Activated naive CD8-positive, alpha-beta T cell (primary cell): ENCODE data around the gene C22orf31.

Experiments used
- H3K27ac Mint-ChIP-seq: one replicate; pipeline ENCODE4 v1.8.0; 2021; ENCODE audit warnings: mixed read lengths
- H3K27me3 Mint-ChIP-seq: one replicate; pipeline ENCODE4 v1.8.0; 2021; ENCODE audit warnings: mixed read lengths
- H3K36me3 Mint-ChIP-seq: one replicate; pipeline ENCODE4 v1.8.0; 2021; ENCODE audit warnings: mixed read lengths
- H3K4me1 Mint-ChIP-seq: one replicate; pipeline ENCODE4 v1.8.0; 2021; ENCODE audit warnings: low read depth, mixed read lengths
- H3K4me3 Mint-ChIP-seq: one replicate; pipeline ENCODE4 v1.8.0; 2021; ENCODE audit warnings: mild to moderate bottlenecking, mixed read lengths
- H3K9me3 Mint-ChIP-seq: one replicate; pipeline ENCODE4 v1.8.0; 2021; ENCODE audit warnings: low read depth, mixed read lengths

C22orf31 gene

DNA sequence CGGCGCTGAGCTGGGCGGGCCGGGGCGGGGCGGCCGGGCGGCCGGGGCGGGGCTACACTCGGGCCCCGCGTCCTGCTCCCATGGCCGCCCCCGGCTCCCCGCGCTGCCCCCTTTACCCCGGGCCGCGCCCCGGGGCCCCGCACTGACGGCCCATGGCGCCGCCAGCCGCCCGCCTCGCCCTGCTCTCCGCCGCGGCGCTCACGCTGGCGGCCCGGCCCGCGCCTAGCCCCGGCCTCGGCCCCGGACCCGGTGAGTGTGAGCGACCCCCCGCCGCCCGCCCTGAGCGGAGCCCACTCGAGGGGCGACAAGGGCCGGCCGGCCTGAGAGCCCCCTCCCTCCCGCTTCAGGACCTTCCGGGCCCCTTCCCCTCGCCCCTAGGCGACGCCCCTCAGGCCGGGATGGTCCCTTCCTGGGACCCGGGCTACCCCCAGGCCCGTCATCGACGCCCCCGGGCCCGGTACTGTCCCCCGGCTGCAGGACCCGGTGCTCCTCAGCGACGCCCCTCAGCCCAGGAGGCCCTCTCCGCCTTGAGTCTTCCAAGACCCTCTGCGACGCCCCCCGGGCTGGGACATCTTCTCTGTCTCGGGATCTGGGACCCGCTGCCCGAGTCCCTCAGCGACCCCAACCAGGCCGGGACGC lies 11.5 kb upstream of the C22orf31 start, which contains the start of gene KREMEN1:
Gene KREMEN1 (plus strand): TSS at position 57 of the 639 bp plus-strand sequence. CDS start 96 bp downstream, at position 153.
- Mint-ChIP-seq H3K9me3 (no peaks in the 10 kb centered on the region), H3K27me3 (peaks cover 30% of the 10 kb centered on the region), H3K36me3 (no peaks in the 10 kb centered on the region), H3K4me1 (peaks cover 23% of the 10 kb centered on the region), H3K4me3 (peak within 1 kb of the TSS; percentile 82), H3K27ac (no peak within 1 kb of the TSS)

GRCh38 chr22:29072193-29072978 lies 10.8 kb upstream of the C22orf31 start:
- no peak overlapping the region for H3K27ac Mint-ChIP-seq
- H3K4me1 Mint-ChIP-seq, result peaks cover 23% of the 10 kb centered on the region
- no peaks in the 10 kb centered on the region for H3K9me3 Mint-ChIP-seq
- peaks cover 30% of the 10 kb centered on the region for H3K27me3 Mint-ChIP-seq
- no peaks in the 10 kb centered on the region for H3K36me3 Mint-ChIP-seq
- peak overlapping the region; percentile 82 for H3K4me3 Mint-ChIP-seq

GRCh38 chr22:29071261-29072045 lies 9.8 kb upstream of the C22orf31 start:
- Mint-ChIP-seq H3K9me3 (no peaks in the 10 kb centered on the region), H3K36me3 (no peaks in the 10 kb centered on the region), H3K27ac (no peak overlapping the region), H3K4me3 (peak overlapping the region; percentile 82), H3K4me1 (peaks cover 26% of the 10 kb centered on the region), H3K27me3 (peaks cover 27% of the 10 kb centered on the region)

- Mint-ChIP-seq H3K4me1 (peaks cover 33% of the 10 kb centered on the region), H3K9me3 (no peaks in the 10 kb centered on the region), H3K27me3 (peaks cover 24% of the 10 kb centered on the region), H3K4me3 (peak overlapping the region; percentile 71), H3K27ac (no peak overlapping the region), H3K36me3 (no peaks in the 10 kb centered on the region)
Observed at GRCh38 chr22:29070490-29070889, 8.9 kb upstream of the C22orf31 start.

DNA sequence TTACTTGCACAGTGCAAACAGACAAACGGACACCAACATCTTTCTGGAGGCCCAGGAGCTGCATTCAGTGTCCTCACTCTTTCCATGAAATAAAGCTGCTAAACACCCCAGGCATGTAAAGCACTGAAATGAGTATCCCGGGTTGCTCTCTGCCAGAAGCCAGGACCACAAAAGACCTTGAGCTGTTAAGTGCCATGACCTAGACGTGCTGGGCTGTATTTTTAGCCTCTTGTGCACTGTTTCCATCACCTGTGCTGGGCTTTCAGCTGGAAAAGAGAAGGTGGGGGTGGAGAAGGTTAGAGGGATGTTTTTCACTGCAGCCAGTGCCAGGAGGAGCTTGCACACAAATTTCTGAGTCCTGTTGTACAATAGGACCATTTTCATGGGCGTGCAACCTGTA lies 7.8 kb upstream of the C22orf31 start:
- Mint-ChIP-seq H3K4me1 (peaks cover 36% of the 10 kb centered on the region), H3K36me3 (no peaks in the 10 kb centered on the region), H3K9me3 (no peaks in the 10 kb centered on the region), H3K27me3 (peaks cover 17% of the 10 kb centered on the region), H3K27ac (no peak overlapping the region), H3K4me3 (no peak overlapping the region)

DNA sequence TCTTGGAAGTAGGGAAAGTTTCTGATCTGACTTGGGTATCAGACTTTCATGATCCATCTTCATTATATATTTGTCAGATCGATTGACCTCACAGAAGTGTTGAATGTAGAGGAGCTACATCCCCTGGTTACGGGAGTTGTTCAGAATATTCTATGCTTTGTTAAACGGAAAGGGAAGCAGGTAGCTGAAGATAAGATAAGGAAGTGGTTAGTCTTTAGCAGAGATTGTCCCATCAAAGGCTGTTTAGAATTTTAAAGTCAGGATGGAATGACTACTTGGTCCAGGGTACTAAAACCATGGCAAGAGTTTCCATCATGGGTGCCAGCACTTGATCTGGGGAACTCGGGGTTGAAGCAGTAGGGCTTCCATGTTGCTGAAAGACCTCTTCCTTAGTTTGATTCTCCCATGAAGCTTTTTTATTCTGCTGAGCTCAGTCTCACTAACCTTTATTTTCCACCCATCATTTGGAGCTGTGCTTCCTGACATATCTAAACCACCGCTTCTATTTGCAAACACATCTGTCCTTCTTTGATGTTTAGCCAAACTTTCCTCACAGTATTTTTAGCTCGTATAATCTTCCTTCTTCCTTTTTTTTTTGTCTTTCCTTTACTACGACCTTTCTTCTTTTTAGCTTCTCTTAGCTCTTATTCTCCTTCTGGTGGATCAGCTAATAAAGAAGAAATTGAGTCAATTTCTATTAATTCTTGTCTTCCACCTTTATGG lies 4.0 kb upstream of the C22orf31 start:
- Mint-ChIP-seq H3K27me3 (peaks cover 10% of the 10 kb centered on the region), H3K9me3 (no peaks in the 10 kb centered on the region), H3K4me3 (no peak overlapping the region), H3K27ac (no peak overlapping the region), H3K4me1 (peaks cover 16% of the 10 kb centered on the region), H3K36me3 (no peaks in the 10 kb centered on the region)

- Mint-ChIP-seq H3K27ac (no peak overlapping the region), H3K9me3 (no peaks in the 10 kb centered on the region), H3K4me1 (peaks cover 16% of the 10 kb centered on the region), H3K36me3 (peaks cover 2% of the 10 kb centered on the region), H3K27me3 (peaks cover 13% of the 10 kb centered on the region), H3K4me3 (no peak overlapping the region)
Observed at GRCh38 chr22:29062286-29062821, 723 bp upstream of the C22orf31 start.

DNA sequence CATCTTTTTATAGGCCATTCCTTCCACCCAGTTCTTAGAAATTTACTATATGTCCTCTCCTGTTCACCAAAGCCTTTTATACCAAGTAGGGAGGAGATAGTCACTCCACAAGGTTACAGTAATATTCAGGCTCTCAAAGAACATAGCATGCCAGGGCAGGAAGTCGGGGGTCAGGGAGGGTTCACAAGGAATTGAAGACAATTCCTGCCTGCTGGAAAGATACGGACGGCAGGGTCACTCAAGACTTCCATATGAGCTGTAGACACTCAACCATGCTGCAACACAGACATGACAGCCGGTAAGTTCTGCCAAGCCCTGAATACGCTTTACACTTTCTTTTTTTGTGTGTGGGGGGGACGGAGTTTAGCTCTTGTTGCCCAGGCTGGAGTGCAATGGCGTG lies 700 bp downstream of the C22orf31 start:
- Mint-ChIP-seq H3K4me1 (peaks cover 10% of the 10 kb centered on the region), H3K9me3 (no peaks in the 10 kb centered on the region), H3K27ac (no peak overlapping the region), H3K4me3 (no peak overlapping the region), H3K27me3 (peaks cover 13% of the 10 kb centered on the region), H3K36me3 (peaks cover 2% of the 10 kb centered on the region)

DNA sequence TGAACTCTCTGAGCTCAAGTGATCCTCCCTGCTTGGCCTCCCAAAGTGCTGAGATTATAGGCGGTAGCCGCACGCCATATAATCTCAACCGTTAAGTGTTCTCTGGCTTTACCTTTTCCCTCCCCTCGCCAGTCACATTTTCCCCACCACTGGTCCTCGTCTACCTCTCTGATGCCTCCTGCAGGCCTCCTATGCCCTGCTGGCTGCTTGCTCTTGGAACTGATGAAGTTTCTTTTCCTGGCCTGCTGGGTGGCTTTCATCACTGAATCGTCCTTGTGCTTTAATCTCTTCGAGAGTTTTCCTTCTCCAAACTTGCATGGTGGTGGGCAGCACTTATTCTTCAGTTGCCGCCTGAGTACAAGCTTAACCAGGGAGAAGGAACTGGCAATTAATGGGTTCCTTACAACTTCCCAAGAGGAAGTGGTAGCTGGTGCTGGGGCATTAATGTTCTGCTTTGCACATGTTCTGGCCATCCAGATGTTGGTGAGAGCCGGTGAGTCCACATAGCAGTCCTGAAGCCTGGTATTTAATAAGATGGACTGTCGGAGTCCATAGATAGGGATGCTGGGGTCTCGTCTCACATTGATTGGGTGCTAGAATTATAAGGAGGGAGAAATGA lies 1.3 kb downstream of the C22orf31 start:
- no peak overlapping the region for H3K4me3 Mint-ChIP-seq
- H3K9me3 Mint-ChIP-seq, result no peaks in the 10 kb centered on the region
- no peak overlapping the region for H3K27ac Mint-ChIP-seq
- peaks cover 15% of the 10 kb centered on the region for H3K27me3 Mint-ChIP-seq
- peaks cover 5% of the 10 kb centered on the region for H3K4me1 Mint-ChIP-seq
- peaks cover 2% of the 10 kb centered on the region for H3K36me3 Mint-ChIP-seq

DNA sequence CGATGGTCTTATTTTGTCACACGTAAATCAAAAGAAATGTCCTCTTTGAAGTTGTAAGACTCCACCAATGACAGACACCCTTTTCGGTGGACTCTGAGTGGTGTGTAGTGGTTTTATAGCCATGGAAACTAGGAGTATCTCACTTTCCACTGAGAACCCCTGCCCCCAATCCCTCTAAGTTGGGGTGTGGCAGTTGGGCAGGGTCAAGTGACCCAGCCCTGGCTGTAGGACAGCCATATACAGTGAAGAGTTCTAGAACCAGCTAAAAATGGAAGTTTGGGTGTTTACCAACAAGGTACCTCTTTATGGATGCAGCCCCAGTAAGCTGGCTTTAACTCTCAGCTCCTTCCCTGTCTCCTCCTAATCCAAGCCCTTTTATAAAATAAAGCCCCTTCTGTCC lies 5.2 kb downstream of the C22orf31 start:
- no peak overlapping the region for H3K4me3 Mint-ChIP-seq
- peaks cover 10% of the 10 kb centered on the region for H3K27me3 Mint-ChIP-seq
- H3K9me3 Mint-ChIP-seq, result no peaks in the 10 kb centered on the region
- peaks cover 2% of the 10 kb centered on the region for H3K36me3 Mint-ChIP-seq
- peaks cover 2% of the 10 kb centered on the region for H3K4me1 Mint-ChIP-seq
- H3K27ac Mint-ChIP-seq, result no peak overlapping the region

DNA sequence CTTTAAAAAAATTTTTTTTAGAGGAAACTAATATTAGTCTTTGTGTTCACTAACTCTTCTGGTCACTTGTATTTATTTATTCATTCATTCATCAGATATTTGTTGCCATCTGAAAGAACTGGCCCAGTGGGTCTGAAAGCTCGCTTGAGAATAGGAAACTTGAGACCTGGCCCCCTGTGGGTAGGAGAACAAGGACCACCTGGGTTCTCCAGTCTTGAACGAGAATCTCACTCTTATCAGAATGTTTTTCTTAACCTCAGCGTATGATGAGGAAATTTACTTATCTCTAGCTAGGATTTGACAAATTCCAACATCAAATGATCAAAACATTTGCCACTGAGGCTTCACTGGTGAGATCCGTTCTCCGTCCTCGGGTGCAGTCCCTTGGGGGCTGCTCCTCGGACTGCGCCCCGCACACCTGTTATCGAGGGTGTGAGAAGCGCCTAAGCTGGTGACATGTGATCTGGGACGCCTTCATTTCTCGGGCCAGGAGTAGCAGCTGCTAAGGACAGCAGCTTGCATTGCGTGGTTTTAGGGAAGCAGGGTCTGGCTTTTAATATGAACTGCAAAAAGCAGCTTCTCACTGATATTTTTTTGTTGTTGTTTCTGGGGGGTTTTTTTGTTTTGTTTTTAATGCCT lies 6.3 kb downstream of the C22orf31 start:
- peaks cover 2% of the 10 kb centered on the region for H3K36me3 Mint-ChIP-seq
- no peaks in the 10 kb centered on the region for H3K4me1 Mint-ChIP-seq
- no peak overlapping the region for H3K27ac Mint-ChIP-seq
- H3K4me3 Mint-ChIP-seq, result no peak overlapping the region
- no peaks in the 10 kb centered on the region for H3K9me3 Mint-ChIP-seq
- H3K27me3 Mint-ChIP-seq, result peaks cover 6% of the 10 kb centered on the region

DNA sequence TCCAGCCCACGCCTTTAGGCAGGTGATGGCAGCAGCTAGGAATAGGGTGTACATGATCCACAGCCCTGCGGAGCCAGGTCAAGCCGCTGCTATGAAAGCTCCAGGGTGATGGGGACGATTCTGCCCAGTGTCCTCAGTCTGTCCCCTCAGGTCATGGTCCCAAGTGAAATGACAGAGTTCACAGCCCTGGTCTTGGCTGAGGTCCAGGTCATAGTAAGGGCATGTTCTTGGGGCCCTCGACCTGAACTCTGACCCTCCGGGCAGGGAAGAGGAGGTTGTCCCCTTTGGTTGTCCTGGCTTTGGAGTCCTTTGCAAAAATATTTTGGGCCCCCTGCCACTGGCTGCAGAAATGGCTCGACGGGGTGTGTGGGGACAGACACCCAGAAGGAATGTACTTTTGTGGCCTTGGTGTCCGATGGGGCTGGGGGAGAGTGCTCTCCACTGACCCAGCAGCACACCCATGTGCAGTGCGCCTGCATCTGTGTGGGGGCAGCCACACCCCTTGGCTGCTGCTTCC lies 7.3 kb downstream of the C22orf31 start:
- peaks cover 2% of the 10 kb centered on the region for H3K27me3 Mint-ChIP-seq
- H3K27ac Mint-ChIP-seq, result no peak overlapping the region
- H3K36me3 Mint-ChIP-seq, result no peaks in the 10 kb centered on the region
- no peaks in the 10 kb centered on the region for H3K9me3 Mint-ChIP-seq
- H3K4me3 Mint-ChIP-seq, result no peak overlapping the region
- H3K4me1 Mint-ChIP-seq, result no peaks in the 10 kb centered on the region

DNA sequence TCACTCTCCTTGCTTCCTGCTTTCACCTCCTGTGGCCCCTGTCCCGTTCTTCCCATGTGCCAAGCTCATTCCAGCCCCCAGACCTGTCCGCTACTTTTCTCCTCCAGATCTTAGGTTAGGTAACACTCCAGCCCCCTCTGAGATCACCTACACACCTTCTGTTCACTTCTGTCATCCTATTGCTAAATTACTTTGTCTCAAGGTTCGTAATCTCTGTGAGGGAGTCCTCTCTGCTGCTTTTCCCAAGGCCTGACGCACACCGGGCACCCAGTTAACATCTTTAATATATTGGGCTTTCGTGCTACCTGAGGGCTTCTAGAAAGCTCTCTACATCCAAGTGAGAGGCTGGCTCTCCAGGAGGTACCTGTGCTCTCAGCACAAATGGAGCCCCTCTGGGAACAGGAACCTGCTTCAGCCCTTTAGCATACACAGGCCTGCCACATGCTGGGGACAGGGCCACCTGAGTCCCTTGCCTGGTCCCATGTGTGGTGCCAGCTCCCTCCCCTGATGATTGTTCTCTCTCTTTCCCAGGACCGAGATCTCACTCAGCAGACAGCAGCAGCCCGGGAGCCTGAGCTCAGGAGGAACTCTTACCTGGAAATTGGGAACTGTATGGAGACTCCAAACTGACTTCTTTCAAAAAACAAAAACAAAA lies 8.5 kb downstream of the C22orf31 start:
- Mint-ChIP-seq H3K27ac (no peak overlapping the region), H3K36me3 (peaks cover 2% of the 10 kb centered on the region), H3K27me3 (peaks cover 2% of the 10 kb centered on the region), H3K9me3 (no peaks in the 10 kb centered on the region), H3K4me1 (no peaks in the 10 kb centered on the region), H3K4me3 (no peak overlapping the region)
